ENCODE measurements around the gene KIF3A.
A peak's percentile ranks its signal among the peaks of the same experiment; 100 is the strongest.

The KIF3A gene

DNA sequence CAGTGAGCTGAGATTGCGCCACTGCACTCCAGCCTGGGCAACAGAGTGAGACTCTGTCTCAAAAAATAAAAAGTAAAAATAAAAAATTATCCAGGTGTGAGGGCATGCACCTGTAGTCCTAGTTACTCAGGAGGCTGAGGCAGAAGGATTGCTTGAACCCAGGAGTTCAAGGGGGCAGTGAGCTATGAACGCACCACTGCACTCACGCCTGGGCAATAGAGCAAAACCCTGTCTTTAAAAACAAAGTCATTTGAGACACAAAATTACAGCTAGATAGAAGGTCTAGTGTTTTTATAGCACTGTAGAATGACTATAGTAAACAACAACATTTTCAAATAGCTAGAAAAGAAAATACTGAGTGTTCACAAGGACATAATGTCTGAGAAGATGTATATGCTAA, 47.2 kb downstream of the KIF3A start:
- no peak overlapping the region for H3K4me3 Mint-ChIP-seq
- H3K4me1 Mint-ChIP-seq: peaks cover 4 to 11% of the 10 kb centered on the region in 2 donors
- H3K9me3 Mint-ChIP-seq: no peaks in the 10 kb centered on the region
- no peak overlapping the region for H3K27ac Mint-ChIP-seq
- peaks cover 0 to 5% of the 10 kb centered on the region in 2 donors for H3K27me3 Mint-ChIP-seq
- DNase-seq (no peak), ATAC-seq (replicated peaks) (no peak)
- peaks cover 9 to 19% of the 10 kb centered on the region in 2 donors for H3K36me3 Mint-ChIP-seq

DNA sequence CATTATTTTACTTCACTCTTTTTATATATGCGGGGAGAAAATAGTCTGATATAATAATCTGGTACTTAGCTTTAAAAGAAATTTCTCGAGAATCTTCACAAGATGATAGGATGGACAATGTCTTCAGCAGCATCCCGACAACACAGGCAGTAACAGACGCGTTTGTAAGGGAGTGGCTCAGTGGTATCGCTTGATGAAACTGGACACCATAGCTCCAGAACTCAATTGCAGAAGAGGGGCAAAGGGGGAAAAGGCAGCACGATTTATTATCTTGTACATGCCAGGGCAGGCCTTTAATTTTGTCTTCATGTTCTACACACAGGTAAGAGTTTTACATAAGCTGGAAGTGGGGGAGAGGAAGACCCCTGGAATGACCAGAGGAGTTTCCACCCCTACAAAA, 47.8 kb downstream of the KIF3A start:
- Mint-ChIP-seq H3K4me3 (no peak overlapping the region), H3K27ac (no peak overlapping the region), H3K27me3 (peaks cover 0 to 5% of the 10 kb centered on the region in 2 donors), H3K4me1 (peaks cover 7 to 17% of the 10 kb centered on the region in 2 donors), H3K9me3 (no peaks in the 10 kb centered on the region), H3K36me3 (peaks cover 9 to 21% of the 10 kb centered on the region in 2 donors)
- DNase-seq: no peak
- no peak for ATAC-seq (replicated peaks)

DNA sequence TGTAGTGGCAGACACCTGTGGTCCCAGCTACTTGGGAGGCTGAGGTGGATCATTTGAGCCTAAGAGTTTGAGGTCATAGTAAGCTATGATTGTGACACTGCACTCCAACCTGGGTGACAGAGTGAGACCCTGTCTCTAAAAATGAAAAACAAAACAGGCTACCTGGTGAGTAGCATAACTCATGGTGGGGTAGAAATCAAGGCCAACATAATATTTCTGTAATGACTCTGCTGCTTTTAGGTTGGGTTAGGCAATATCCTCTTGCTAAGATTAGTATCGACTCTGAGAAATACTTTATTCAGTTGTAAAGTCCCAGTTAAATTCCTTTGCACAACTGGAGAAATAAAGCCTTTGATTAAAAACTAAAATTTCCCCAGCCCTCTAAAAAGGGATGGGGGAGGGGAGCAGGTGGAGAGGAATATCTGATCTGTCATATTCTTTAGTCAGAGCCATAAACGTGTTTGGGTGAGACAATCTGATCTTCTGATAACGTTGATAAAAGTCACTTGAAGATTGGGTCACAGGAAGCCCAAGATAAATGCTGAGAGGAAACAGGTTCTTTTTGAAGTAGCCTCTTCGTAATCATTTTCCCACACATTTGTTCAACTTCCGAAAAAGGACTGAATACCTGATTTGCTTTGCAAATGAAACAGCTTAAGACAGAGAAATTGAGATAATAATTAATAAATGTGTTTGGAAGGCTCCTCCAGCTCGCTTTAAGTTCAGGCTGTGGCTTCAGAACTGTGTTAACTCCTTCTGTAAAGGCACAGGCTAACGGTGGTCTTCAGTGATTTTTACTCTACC, 48.6 kb downstream of the KIF3A start:
- H3K27ac Mint-ChIP-seq: no peak overlapping the region
- peaks cover 9 to 21% of the 10 kb centered on the region in 2 donors for H3K36me3 Mint-ChIP-seq
- no peaks in the 10 kb centered on the region for H3K9me3 Mint-ChIP-seq
- peaks cover 7 to 17% of the 10 kb centered on the region in 2 donors for H3K4me1 Mint-ChIP-seq
- no peak overlapping the region for H3K4me3 Mint-ChIP-seq
- DNase-seq (no peak), ATAC-seq (replicated peaks) (no peak)
- H3K27me3 Mint-ChIP-seq: peaks cover 0 to 5% of the 10 kb centered on the region in 2 donors

DNA sequence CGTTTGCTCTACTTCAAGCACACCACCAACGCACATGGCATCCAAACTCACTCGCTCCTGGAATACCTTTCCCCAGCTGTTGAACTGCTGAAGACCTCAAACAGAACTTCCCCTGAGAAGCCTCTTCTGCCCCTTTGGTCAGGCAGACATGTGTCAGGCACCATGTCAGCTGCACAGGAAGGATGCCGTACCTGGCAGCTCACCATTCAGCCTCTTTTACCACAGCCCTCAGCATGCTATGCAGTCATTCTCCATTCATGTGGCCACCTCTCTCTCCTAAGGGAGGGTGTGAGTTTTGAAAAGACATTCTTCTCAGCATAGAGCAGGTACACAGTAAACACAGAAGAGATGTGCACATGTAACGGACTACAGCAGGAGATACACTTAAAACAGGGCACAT, 49.4 kb downstream of the KIF3A start:
- DNase-seq (no peak), ATAC-seq (replicated peaks) (peak in 1 of 2 donors; percentile 31)
- no peaks in the 10 kb centered on the region for H3K9me3 Mint-ChIP-seq
- peaks cover 7 to 18% of the 10 kb centered on the region in 2 donors for H3K36me3 Mint-ChIP-seq
- H3K4me1 Mint-ChIP-seq: peaks cover 7 to 17% of the 10 kb centered on the region in 2 donors
- H3K4me3 Mint-ChIP-seq: no peak overlapping the region
- peaks cover 0 to 5% of the 10 kb centered on the region in 2 donors for H3K27me3 Mint-ChIP-seq
- H3K27ac Mint-ChIP-seq: no peak overlapping the region

DNA sequence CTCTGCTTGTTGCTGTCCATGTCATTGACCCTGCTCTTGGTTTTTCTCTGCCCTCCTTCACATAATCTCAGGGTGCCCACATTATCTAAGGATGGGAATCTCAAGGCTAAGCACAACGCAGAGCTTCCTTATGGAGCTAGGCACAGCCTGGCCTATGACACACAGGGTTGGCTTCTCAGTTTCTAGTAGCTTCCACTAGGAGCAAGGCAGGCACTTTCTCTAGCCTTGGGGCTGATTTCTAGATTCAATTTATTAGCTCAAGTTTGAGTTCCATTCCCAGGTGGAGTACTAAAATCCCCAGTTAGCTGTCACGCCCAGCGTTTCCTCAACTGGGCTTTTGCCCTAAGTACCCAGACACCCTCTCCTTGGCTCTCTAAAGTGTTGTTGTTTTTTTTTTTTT, 51.2 kb downstream of the KIF3A start:
- Mint-ChIP-seq H3K4me1 (peaks cover 18 to 28% of the 10 kb centered on the region in 2 donors), H3K27ac (no peak overlapping the region), H3K27me3 (peaks cover 0 to 5% of the 10 kb centered on the region in 2 donors), H3K4me3 (no peak overlapping the region), H3K36me3 (peaks cover 4 to 13% of the 10 kb centered on the region in 2 donors), H3K9me3 (no peaks in the 10 kb centered on the region)
- DNase-seq (no peak), ATAC-seq (replicated peaks) (no peak)

DNA sequence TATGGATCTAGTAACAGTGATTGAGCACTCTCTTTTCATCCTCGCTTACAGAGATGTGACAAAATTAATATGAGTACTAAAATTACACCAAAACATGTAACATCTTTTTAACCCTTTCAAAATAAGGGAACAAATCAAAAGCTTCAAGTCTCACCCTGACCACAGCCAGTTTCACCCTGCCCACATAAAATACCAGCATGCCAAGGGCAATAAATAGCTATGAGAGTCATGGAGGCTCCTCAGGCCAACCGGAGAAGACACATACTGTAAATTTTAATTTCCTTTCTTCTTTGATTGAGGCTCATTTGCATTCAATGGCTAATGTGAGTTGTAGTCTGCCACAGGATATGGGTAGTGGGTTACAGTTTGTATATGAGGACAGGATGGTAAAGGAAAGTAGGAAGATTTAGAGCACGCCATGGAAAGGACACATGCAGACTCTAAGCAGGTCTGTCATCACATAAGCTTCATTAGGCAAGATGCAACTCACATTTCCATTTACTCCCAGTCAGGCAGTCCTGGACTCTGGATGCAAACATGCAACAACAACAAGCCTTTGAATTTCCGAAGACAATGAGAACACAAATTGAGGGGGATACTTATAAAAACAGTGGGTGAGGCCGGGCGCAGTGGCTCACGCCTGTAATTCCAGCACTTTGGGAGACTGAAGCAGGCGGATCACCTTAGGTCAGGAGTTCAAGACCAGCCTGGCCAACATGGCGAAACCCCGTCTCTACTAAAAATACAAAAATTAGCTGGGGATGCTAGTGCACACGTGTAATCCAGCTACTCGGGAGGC, 52.2 kb downstream of the KIF3A start:
- DNase-seq: no peak
- peaks cover 0 to 5% of the 10 kb centered on the region in 2 donors for H3K27me3 Mint-ChIP-seq
- no peak overlapping the region for H3K27ac Mint-ChIP-seq
- no peaks in the 10 kb centered on the region for H3K9me3 Mint-ChIP-seq
- H3K4me3 Mint-ChIP-seq: no peak overlapping the region
- H3K4me1 Mint-ChIP-seq: peaks cover 27 to 37% of the 10 kb centered on the region in 2 donors
- peak; percentile 69 to 71 for ATAC-seq (replicated peaks)
- peaks cover 4 to 13% of the 10 kb centered on the region in 2 donors for H3K36me3 Mint-ChIP-seq

DNA sequence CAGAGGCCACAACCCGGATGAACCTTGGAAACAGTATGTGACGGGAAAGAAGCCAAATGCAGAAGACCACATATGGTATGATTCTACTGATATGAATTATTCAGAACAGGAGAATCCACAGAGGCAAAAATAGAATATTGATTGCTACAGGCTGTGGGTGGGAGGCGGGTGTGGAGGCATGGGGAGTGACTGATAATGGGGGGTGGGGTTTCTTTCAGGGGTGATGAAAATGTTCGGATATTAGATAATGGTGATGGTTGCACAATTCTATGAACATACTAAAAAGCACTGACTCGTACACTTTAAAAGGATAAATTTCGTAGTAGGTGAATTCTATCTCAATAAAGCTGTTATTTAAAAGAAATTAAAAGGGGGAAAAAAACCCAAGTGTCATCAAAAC, 52.9 kb downstream of the KIF3A start:
- peaks cover 29 to 41% of the 10 kb centered on the region in 2 donors for H3K4me1 Mint-ChIP-seq
- DNase-seq: no peak
- no peak overlapping the region for H3K4me3 Mint-ChIP-seq
- peaks cover 0 to 5% of the 10 kb centered on the region in 2 donors for H3K27me3 Mint-ChIP-seq
- H3K27ac Mint-ChIP-seq: no peak overlapping the region
- H3K36me3 Mint-ChIP-seq: peaks cover 4 to 13% of the 10 kb centered on the region in 2 donors
- no peak for ATAC-seq (replicated peaks)
- no peaks in the 10 kb centered on the region for H3K9me3 Mint-ChIP-seq

DNA sequence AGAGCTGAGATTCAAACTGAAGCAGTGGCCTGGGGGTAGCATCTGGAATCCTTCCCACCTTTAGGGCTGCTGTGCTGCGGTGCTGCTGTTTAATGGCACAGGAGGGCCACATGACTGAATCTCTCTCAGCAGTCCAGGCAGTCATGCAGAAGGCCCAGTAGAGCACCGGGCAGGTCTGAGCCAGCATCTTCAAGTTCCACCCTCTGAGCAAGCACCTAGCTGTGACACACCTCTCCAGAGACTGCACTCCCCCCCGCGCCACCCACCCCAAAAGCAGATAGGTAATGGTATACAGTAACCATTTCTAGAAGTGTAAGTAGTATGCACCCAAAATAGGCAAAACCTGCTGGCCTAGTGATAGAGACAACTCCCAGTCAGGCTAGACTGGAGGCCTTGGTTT, 55.4 kb downstream of the KIF3A start:
- H3K9me3 Mint-ChIP-seq: no peaks in the 10 kb centered on the region
- no peaks in the 10 kb centered on the region for H3K27me3 Mint-ChIP-seq
- no peak overlapping the region for H3K27ac Mint-ChIP-seq
- H3K4me1 Mint-ChIP-seq: peaks cover 27 to 32% of the 10 kb centered on the region in 2 donors
- ATAC-seq (replicated peaks) (peak; percentile 27 to 47), DNase-seq (no peak)
- H3K4me3 Mint-ChIP-seq: no peak overlapping the region
- H3K36me3 Mint-ChIP-seq: peaks cover 0 to 5% of the 10 kb centered on the region in 2 donors

DNA sequence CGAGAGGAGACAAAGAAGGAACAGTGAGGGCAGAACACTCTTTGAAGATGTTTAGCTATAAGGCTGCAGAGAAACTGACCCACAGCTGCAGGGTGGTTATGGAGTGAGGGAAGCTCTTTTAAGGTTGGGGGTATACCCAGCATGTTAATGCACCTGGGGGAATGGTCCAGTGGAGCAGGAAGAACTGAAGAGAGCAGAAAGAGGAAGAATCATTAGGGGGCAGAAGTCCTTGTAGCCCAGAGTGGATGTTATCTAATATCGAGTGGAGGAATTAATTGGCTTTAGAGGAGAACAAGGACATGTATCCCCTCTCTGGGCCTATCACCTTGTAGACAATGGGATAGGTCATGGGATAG, 55.9 kb downstream of the KIF3A start:
- Mint-ChIP-seq H3K27me3 (peaks cover 0 to 2% of the 10 kb centered on the region in 2 donors), H3K27ac (no peak overlapping the region), H3K4me3 (no peak overlapping the region), H3K4me1 (peaks cover 27 to 34% of the 10 kb centered on the region in 2 donors), H3K9me3 (no peaks in the 10 kb centered on the region), H3K36me3 (peaks cover 0 to 5% of the 10 kb centered on the region in 2 donors)
- DNase-seq (no peak), ATAC-seq (replicated peaks) (peak; percentile 68 to 76)

DNA sequence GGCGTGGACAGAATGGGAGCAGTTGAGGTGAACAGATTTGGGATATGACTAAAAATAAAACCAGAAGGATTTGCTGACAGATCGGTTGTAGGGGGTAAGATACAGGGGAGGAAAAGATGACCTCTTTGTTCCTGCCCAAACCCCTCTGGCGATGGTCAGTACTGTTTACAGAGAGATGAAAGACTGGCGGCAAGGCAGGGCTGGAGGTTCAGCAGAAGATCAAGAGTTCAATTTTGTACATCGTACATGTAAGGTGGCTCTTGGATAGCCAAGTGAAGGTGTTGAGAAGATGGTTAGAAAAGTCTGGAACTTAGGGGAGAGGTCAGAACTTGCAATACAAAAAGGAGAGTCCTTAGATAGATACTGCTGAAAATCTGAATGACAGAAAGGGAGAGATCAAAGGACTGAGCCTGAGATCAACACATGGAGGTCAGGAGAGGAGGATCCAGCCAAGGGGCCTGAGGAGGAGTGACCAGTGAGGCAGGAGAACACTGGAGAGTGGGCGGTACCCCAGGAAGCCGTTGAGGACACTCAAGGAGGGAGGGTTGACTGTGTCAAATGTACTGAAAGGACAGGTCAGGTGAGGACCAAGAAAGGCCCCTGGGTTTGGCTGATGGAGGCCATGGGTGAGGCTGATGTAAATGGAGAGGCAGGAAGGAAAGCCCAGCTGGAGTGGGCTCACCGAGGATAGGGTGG, 56.4 kb downstream of the KIF3A start:
- H3K4me3 Mint-ChIP-seq: no peak overlapping the region
- ATAC-seq (replicated peaks): no peak
- DNase-seq: no peak
- no peaks in the 10 kb centered on the region for H3K9me3 Mint-ChIP-seq
- peaks cover 0 to 6% of the 10 kb centered on the region in 2 donors for H3K27me3 Mint-ChIP-seq
- peaks cover 27 to 39% of the 10 kb centered on the region in 2 donors for H3K4me1 Mint-ChIP-seq
- H3K27ac Mint-ChIP-seq: peak overlapping the region; percentile 73
- peaks cover 0 to 5% of the 10 kb centered on the region in 2 donors for H3K36me3 Mint-ChIP-seq

DNA sequence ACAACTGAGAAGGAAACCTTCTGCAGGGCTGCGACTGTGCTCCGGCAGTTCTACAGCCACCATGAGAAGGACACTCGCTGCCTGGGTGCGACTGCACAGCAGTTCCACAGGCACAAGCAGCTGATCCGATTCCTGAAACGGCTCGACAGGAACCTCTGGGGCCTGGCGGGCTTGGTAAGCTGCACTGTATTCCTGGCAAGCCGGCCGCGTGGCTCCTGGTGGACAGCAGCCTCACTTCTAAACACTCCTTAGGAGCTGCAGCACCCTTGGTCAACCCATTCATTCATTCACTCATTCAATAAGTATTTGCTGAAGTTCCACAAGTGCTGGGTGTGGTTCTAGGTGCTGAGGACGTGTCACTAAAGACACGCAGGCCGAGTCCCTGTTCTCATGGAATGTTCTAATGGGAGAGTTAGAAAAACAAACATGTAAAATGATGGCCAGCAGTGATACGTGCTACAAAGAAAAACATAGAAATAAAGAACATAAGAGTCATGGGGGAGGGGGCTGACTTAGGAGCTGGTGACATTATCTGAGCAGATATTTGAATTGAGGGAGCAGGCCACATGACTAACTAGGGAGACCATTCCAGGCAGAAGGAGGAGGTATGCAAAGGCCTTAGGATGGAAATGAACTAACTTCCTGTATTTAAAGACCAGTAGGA, 57.5 kb downstream of the KIF3A start:
- no peaks in the 10 kb centered on the region for H3K9me3 Mint-ChIP-seq
- DNase-seq: no peak
- H3K27ac Mint-ChIP-seq: no peak overlapping the region
- ATAC-seq (replicated peaks): no peak
- H3K4me3 Mint-ChIP-seq: no peak overlapping the region
- peaks cover 0 to 6% of the 10 kb centered on the region in 2 donors for H3K27me3 Mint-ChIP-seq
- H3K36me3 Mint-ChIP-seq: no peaks in the 10 kb centered on the region
- peaks cover 27 to 45% of the 10 kb centered on the region in 2 donors for H3K4me1 Mint-ChIP-seq

DNA sequence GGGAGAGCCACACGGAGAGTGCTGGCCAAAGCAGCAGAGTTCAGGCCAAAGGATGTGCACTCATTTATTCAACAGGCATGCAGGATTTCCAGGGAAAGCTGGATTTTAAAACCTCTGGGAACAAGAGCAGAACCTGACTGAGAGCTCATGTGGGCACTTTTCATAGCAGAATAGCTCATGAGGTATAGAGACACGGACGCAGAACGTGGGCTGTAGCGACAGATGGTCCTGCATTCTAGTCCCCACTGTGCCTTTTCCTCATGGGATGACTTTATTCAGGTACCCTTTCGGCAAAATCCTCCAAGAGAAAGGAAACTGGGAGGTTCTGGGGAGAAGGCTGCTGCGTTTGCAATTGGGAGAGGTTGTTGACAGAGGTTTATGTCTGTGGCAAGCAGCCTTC, 58.2 kb downstream of the KIF3A start:
- DNase-seq (no peak), ATAC-seq (replicated peaks) (no peak)
- H3K36me3 Mint-ChIP-seq: no peaks in the 10 kb centered on the region
- H3K4me1 Mint-ChIP-seq: peaks cover 26 to 44% of the 10 kb centered on the region in 2 donors
- no peaks in the 10 kb centered on the region for H3K9me3 Mint-ChIP-seq
- peaks cover 0 to 6% of the 10 kb centered on the region in 2 donors for H3K27me3 Mint-ChIP-seq
- H3K27ac Mint-ChIP-seq: no peak overlapping the region
- no peak overlapping the region for H3K4me3 Mint-ChIP-seq

DNA sequence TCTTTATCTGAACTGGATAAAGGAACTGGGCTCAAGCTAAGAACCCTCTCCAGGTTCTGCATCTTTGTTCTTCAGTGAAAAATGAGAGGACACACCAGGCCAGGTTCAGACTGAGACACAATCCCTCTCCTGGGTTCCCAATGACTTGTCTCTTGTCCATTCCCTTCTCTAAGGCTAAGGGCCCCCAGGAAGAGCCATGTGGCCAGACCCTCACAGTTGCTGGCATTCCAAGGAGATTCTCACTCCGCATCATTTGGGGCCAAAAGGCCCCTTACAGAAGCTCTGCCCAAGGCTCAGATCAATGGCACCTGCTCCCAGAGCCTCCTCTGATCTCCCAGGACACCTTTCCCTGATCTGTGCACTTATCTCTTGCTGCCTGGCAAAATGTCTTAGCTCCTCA, 58.6 kb downstream of the KIF3A start:
- ATAC-seq (replicated peaks) (no peak), DNase-seq (no peak)
- Mint-ChIP-seq H3K36me3 (no peaks in the 10 kb centered on the region), H3K27me3 (peaks cover 0 to 6% of the 10 kb centered on the region in 2 donors), H3K4me1 (peaks cover 28 to 44% of the 10 kb centered on the region in 2 donors), H3K9me3 (no peaks in the 10 kb centered on the region), H3K4me3 (no peak overlapping the region), H3K27ac (no peak overlapping the region)

Data from stimulated activated naive B cell treated with anti-CD40 and anti-IgM and Interleukin-4, amounts not matched to agents 10 μg/mL and 1 μg/mL and 100 μg/mL, for 72 hours (primary cell).